HepG2 (cell line): Measurements from ENCODE around the gene ZBTB22. TPM values are rescaled to one million over a fixed set of nuclear protein-coding genes. Genes with fewer than 3 reads are reported as not detected.

ENCODE experiments used
- BCL6 ChIP-seq: IDR thresholded peaks from 2 replicates; pipeline ENCODE4 v1.6.1; 2016; ENCODE audit warnings: missing genetic modification reagents, missing compliant biosample characterization
- FIP1L1 ChIP-seq: fragments of 200-400 bp; formaldehyde crosslinking; IDR thresholded peaks from 2 replicates; pipeline ENCODE4 v1.6.1; 2018; ENCODE audit warnings: low read depth, mild to moderate bottlenecking, low read length, moderate library complexity, borderline replicate concordance; ENCODE audit not compliant: insufficient read depth
- GLI4 ChIP-seq: sonication (generic); formaldehyde crosslinking; IDR thresholded peaks from 2 replicates; pipeline ENCODE4 v1.5.1; 2020; ENCODE audit warnings: missing genetic modification reagents, mild to moderate bottlenecking, moderate library complexity, borderline replicate concordance
- KLF13 ChIP-seq: sonication (generic); formaldehyde crosslinking; IDR thresholded peaks from 2 replicates; pipeline ENCODE4 v1.4.0; 2020; ENCODE audit warnings: mild to moderate bottlenecking, missing genetic modification reagents
- NFKB2 ChIP-seq: sonication (generic); formaldehyde crosslinking; IDR thresholded peaks from 2 replicates; pipeline ENCODE4 v1.4.0; 2020; ENCODE audit warnings: missing genetic modification reagents, borderline replicate concordance
- NR2F1 ChIP-seq, 2 experiments: fragments of 450-650 bp in 1 of 2; formaldehyde crosslinking in 1 of 2; IDR thresholded peaks; 2 replicates each; pipeline versions ENCODE4 v1.5.0 to v1.6.1; 2016 to 2020; ENCODE audit warnings: mild to moderate bottlenecking in 1 of 2, missing compliant biosample characterization in 1 of 2, missing genetic modification reagents in 1 of 2, moderate library complexity in 1 of 2
- RCOR2 ChIP-seq: IDR thresholded peaks from 2 replicates; pipeline ENCODE4 v1.6.1; 2016; ENCODE audit warnings: missing biosample characterization, missing genetic modification reagents
- STAT6 ChIP-seq: sonication (generic); formaldehyde crosslinking; IDR thresholded peaks from 2 replicates; pipeline ENCODE4 v1.4.0; 2020; ENCODE audit warnings: missing genetic modification reagents, mild to moderate bottlenecking, borderline replicate concordance
- U2AF2 ChIP-seq: fragments of 200-400 bp; formaldehyde crosslinking; IDR thresholded peaks from 2 replicates; pipeline ENCODE4 v1.6.1; 2017; ENCODE audit warnings: low read depth, mild to moderate bottlenecking, low read length
- ZBTB21 ChIP-seq: sonication (generic); formaldehyde crosslinking; IDR thresholded peaks from 2 replicates; pipeline ENCODE4 v1.4.0; 2020; ENCODE audit warnings: missing genetic modification reagents
- ZBTB44 ChIP-seq: sonication (generic); formaldehyde crosslinking; IDR thresholded peaks from 2 replicates; pipeline ENCODE4 v1.4.0; 2020; ENCODE audit warnings: missing genetic modification reagents
- ZEB1 ChIP-seq: IDR thresholded peaks from 2 replicates; pipeline ENCODE4 v1.6.1; 2012; ENCODE audit warnings: mild to moderate bottlenecking, low read depth, inconsistent platforms; ENCODE audit not compliant: insufficient replicate concordance
- ZMAT3 ChIP-seq: sonication (generic); formaldehyde crosslinking; conservative IDR thresholded peaks from 2 replicates; pipeline ENCODE4 v1.7.0; 2021; ENCODE audit warnings: missing genetic modification reagents
- ZNF18 ChIP-seq: sonication (generic); formaldehyde crosslinking; IDR thresholded peaks from 2 replicates; pipeline ENCODE4 v1.8.0; 2022; ENCODE audit warnings: mild to moderate bottlenecking, missing genetic modification reagents; ENCODE audit not compliant: insufficient replicate concordance
- ZNF280D ChIP-seq: sonication (generic); formaldehyde crosslinking; IDR thresholded peaks from 2 replicates; pipeline ENCODE4 v1.5.1; 2020; ENCODE audit warnings: mild to moderate bottlenecking, missing genetic modification reagents
- ZNF629 ChIP-seq: sonication (generic); formaldehyde crosslinking; conservative IDR thresholded peaks from 2 replicates; pipeline ENCODE4 v1.5.0; 2020; ENCODE audit warnings: missing genetic modification reagents
- ZNF678 ChIP-seq: sonication (generic); formaldehyde crosslinking; IDR thresholded peaks from 2 replicates; pipeline ENCODE4 v1.4.0; 2020; ENCODE audit warnings: mild to moderate bottlenecking, missing genetic modification reagents
- ZSCAN31 ChIP-seq: sonication (generic); formaldehyde crosslinking; IDR thresholded peaks from 2 replicates; pipeline ENCODE4 v1.5.0; 2020; ENCODE audit warnings: low read depth, mild to moderate bottlenecking, missing genetic modification reagents
- polyA plus RNA-seq, 8 experiments: library from polyadenylated mRNA; depleted of rRNA in 3 of 8; stranded (reverse) in 7 of 8; unstranded in 1 of 8; fragments of >200 nt; fragmentation: Illumina TruSeq in 4 of 8; extraction: Trizol in 4 of 8; gene quantifications; 2 replicates each; pipeline versions ENCODE4 v1.2.1 to v1.2.3, GENCODE V29; 2011 to 2016; ENCODE audit warnings: low read depth in 4 of 8, missing spikeins in 1 of 8, mixed read lengths in 1 of 8; ENCODE audit not compliant: insufficient read depth in 1 of 8
- total RNA-seq, 5 experiments: library from RNA; depleted of rRNA; stranded (reverse); fragments of >200 nt; fragmentation: Illumina TruSeq; extraction: Trizol; gene quantifications; 2 replicates each; pipeline ENCODE4 v1.2.3, GENCODE V29; 2016; ENCODE audit warnings: low read depth in 1 of 5

ZBTB22 gene
- total and polyA plus RNA-seq, 2 of the 13 experiments (the other 11 are each of a cell fraction or from before 2014, with no cell fraction given): 8.0 to 10.6 TPM

- TF ChIP-seq ZNF18 (CRISPR knock-in tag): no peak
- TF ChIP-seq ZEB1: no peak
- TF ChIP-seq U2AF2: no peak
- TF ChIP-seq KLF13 (CRISPR knock-in tag): no peak
- no peak for TF ChIP-seq ZNF678
- no peak for TF ChIP-seq ZNF629 (CRISPR knock-in tag)
- 0 out of 2 replicates have a peak, but pooled peaks have one; percentile 48 for TF ChIP-seq ZBTB44 (CRISPR knock-in tag)
- TF ChIP-seq NR2F1 (CRISPR knock-in tag; IDR thresholded peaks at IDR 0.05): no peak
- TF ChIP-seq FIP1L1: 0 out of 2 replicates have a peak, but pooled peaks have one; percentile 46
- 0 out of 2 replicates have a peak, but pooled peaks have one; percentile 54 for TF ChIP-seq STAT6 (CRISPR knock-in tag)
- TF ChIP-seq ZMAT3 (CRISPR knock-in tag): peak; percentile 69; the same call in 1 of the 2 replicates
- no peak for TF ChIP-seq BCL6 (CRISPR knock-in tag)
- TF ChIP-seq ZNF280D: no peak
- TF ChIP-seq NFKB2 (CRISPR knock-in tag): 0 out of 2 replicates have a peak, but pooled peaks have one; percentile 52
- 0 out of 2 replicates have a peak, but pooled peaks have one; percentile 32 for TF ChIP-seq ZSCAN31
- 0 out of 2 replicates have a peak, but pooled peaks have one; percentile 27 for TF ChIP-seq RCOR2 (CRISPR knock-in tag)
- TF ChIP-seq GLI4: no peak; the same call in 1 of the 2 replicates
- TF ChIP-seq ZBTB21 (CRISPR knock-in tag): no peak
These were observed at the start of gene ZBTB22 (continued) for GRCh38 chr6:33317669-33318425.
